GM21786 (cell line): Measurements from ENCODE around the gene DNAJB6.

Experiments used
- ATAC-seq: cut with Tn5 transposase; IDR thresholded peaks from one replicate; pipeline ENCODE4 v1.9.1; 2021; ENCODE audit not compliant: unreplicated experiment

Gene DNAJB6

DNA sequence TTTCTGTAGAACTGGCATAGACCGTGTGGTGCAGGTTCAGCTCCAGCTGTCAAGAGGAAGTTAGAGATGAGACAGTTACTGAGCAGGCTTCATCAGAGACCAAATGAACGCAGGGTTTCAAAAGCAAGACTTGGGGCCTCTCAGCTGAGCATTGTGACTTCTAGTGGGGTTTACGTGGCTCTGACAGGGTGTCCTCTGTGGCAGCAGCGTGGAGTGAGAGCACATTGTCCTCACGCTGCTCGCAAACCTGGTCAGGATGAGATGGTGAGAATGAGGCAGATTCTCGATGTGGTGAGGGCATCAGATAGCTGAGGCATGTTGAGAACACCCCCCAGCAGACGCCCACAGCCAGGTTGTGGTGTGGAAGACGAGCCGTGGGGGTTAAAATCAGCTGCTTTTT is 126.0 kb downstream of the DNAJB6 start:
- ATAC-seq = no peak

DNA sequence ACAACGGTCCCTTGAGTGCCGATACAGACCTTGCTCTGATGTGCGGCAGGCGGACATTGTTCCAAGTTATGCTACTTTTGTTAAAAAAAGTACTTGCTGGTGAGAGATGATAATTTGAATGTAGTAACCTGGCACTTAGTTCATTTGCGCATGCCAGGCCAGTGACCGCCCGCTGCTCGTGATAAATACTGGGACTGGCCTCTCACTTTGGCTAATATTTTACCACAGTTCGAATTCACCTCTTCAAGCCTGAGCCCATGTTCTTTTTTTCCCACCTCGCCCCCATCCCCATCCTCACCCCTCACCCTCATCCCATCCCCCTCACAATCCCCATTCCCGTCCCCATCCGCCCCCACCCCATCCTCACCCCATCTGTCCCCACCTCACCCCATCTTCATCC is 126.4 kb downstream of the DNAJB6 start:
- ATAC-seq = no peak

DNA sequence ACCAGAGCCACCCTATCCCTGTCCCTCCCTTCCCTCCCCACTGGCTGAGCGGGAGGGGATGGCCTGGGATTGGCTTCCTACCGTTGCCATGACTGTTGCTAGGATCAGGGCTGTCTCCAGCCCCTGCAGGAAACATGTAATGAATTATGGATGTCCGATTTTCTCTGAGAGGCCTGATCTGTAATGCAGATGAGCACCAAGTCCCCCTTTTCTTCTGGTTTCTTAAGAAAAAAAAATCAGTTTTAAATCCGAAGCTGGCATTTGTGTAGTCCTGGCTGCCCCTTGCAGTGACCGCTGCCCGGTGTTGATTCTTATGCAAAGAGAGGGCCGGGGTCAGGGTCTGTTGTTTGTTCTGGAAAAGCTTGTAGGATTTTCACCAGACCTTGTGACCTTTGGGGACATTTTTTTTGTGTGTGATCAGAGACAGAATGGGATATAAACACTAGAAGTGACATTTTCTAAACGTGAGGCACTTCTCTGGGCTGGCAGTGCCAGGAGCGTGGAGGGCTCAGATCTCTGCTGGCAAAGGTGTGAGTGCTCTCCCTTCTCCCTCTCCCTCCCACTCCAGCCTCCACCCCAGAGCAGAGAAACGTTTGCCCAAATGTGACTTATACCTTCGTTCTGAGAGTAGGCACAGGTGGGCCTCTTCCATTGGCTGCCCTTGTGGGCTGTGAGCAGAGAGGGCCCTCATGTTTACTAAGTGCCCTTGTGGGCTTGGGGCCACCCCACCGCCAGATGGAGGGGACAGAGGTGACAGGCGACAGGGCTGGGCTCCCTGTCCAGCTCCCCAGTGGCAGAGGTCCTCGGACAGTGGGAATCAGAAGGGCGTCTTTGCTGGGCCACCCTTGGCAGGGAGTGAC is 127.5 kb downstream of the DNAJB6 start:
- no peak for ATAC-seq

DNA sequence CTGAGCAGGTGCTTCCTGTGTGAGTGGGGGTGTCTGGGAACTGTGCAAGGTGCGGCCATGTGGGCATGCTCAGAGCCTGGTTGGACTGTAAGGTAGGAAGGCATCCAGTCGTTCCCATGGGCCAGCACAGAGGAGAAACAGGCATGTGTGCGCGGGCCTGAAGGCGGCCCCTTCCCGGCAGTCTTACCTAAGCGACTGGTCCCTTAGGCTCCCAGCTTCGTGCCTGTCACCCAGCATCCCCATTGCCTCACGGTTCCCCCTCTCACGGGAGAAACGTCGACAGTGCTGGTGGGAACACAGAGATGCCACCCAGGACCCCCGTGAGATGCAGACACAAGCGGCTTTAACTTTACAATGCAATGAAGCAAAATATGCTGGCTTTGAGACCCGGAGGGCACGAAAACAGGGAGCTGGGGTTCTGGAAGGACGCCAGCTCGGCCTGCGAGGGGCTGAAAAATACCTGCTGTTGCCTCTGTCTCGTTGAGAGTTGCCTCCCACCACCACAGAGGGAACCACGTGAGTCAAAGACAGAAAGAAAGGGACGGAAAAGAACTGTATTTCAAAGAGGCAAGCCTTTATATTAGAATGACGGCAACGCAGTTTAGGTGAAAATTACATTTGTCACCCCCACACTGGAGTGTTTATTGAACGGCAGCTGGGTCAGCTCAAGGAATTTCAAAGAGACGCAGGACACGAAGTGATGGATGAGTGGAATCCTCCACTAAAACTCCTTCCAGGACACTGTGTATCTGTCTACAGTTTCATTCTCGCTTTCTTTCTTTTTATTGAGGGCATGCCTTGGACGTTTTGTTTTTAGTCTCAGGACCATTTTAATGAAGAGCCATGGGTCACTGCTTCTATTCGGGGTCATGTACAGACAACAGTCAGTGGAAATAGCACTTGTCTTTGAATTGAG is 128.4 kb downstream of the DNAJB6 start:
- ATAC-seq = no peak

DNA sequence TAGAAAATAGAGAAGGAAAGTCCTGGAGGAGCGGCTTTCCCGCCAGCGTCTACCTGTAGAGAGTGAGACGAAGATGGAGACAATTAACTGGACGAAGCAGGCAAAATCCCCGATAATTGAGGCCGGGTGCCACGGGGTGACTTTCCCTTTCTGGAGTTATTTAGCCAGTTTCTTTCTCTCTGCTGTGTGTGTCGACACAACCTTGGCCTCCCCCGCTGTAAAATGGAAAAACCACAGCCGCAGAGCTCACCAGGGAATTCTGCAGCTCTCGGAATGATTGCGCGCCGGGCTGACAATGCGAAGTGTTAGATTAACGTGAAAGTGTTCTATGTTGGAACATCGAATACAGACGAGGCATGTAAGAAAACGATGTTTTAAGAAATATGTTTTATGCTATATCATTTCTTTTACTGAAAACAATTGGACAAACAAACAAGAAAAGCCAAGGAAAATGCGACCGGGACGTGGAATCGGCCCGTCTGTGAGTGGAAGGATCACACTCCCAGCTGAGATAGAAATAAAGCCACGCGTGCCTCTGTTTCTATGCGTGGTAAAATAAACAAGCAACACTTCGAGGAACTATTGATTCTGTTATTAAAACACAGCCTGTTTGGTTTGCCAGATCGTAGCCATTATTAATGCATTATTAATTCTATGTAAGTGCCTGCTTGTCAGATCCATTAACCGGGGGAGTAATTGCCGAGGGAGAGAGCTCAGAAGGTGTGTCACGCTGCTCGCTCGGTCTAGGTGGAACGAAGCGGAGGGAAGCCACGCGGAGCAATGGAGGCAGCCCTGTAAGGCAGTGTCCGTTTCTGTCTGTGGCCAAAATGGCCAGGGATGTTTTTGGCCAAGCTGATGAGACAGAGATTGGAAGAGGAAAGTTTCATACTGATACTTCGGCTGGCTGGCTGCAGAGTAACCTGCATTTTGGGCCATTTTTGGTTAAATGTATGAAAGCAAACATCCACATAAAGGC is 129.4 kb downstream of the DNAJB6 start:
- ATAC-seq = no peak

DNA sequence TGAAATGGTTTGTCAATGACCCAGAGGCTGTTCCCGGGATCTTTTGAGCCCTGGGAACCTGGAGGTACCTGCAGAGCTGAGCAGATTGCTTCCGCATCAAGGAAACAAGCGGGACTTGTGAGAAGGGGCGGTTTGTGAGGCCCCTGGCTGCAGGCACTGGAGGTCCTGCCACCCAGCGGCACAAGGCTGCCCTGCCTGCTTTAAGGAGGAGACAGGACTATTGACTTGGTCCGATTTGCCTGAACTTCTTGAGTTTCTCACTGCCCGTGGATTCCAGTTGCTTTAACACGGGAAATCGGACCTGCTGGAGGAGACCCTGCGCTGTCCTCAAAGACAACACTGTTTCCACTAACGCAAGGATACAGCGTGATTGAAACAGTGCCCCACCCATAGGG is 130.1 kb downstream of the DNAJB6 start:
- ATAC-seq = no peak
